Adipose tissue (tissue), 3 donors: ENCODE measurements around the gene SASS6. TPM values are rescaled to one million over a fixed set of nuclear protein-coding genes. Genes with fewer than 3 reads are reported as not detected.

ENCODE experiments used
- H3K27ac ChIP-seq: one replicate; pipeline ENCODE4 v1.5.1; 2013; ENCODE audit warnings: low read depth, low read length
- WGBS, 3 donors: extraction: QIAGEN DNeasy Blood & Tissue Kit; methylation state at CpG; one replicate each; pipeline ENCODE4 v1.1.7; 2013; 5-methylcytosine and 5-hydroxymethylcytosine counted together
- polyA plus RNA-seq, 3 donors: library from polyadenylated mRNA; stranded (reverse); fragments of 200-250 nt; gene quantifications; one replicate each; pipeline ENCODE4 v1.2.3, GENCODE V29; 2013
- donor health status: healthy with polysubstance abuse.
- donor health status: Bipolar disorder and iron deficiency.
- donor health status: healthy.

SASS6 gene, protein sequence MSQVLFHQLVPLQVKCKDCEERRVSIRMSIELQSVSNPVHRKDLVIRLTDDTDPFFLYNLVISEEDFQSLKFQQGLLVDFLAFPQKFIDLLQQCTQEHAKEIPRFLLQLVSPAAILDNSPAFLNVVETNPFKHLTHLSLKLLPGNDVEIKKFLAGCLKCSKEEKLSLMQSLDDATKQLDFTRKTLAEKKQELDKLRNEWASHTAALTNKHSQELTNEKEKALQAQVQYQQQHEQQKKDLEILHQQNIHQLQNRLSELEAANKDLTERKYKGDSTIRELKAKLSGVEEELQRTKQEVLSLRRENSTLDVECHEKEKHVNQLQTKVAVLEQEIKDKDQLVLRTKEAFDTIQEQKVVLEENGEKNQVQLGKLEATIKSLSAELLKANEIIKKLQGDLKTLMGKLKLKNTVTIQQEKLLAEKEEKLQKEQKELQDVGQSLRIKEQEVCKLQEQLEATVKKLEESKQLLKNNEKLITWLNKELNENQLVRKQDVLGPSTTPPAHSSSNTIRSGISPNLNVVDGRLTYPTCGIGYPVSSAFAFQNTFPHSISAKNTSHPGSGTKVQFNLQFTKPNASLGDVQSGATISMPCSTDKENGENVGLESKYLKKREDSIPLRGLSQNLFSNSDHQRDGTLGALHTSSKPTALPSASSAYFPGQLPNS
- 1 to 10 TPM in 1 of 3 donors, under 1 TPM in 2; 0.62 to 2.0 (median 0.94) TPM for polyA plus RNA-seq

- 0 to 1% (median 0%) methylated on average over 56 to 57 of the region's 57 CpGs for WGBS, 3 donors
- peak within 1 kb of the TSS; percentile 19 for H3K27ac ChIP-seq
Measured at GRCh38 chr1:100132566-100133477, at the start of gene SASS6, which contains the start of gene TRMT13. SASS6 (minus strand) TSS chr1:100132930; CDS start chr1:100132814, 116 bp downstream. TRMT13 (plus strand) TSS chr1:100133163; CDS start chr1:100133169, 6 bp downstream.

DNA sequence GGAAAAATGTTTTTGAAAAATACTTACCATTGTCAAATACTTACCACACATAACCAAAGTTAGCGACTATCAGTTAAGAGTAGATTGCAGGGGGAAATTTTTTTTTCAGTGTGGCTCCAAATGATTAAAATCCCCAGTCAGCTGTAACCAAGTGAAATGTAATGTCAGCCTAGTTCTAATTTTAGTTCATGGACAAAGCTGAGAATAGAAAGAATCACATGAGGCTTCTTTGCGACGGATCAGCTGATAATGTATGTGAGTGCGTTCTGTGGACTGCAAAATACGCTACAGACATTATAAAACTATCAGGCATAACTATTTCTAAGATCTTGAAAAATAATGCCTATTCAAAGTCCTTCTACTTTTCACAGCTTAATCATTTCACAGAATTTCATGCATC is 45.4 kb upstream of the SASS6 start, which contains the start of gene LRRC39:
Gene LRRC39 (minus strand): TSS at position 166 of the 400 bp plus-strand sequence. CDS start 9,740 bp downstream, outside the sequence.
- no peak within 1 kb of the TSS for H3K27ac ChIP-seq
- 64 to 66% (median 66%) methylated on average over 5 of the region's 5 CpGs for WGBS, 3 donors

GRCh38 chr1:100177295-100178041 is 44.7 kb upstream of the SASS6 start:
- WGBS, 3 donors = 86 to 93% (median 90%) methylated on average over 4 of the region's 4 CpGs
- H3K27ac ChIP-seq = no peak overlapping the region

DNA sequence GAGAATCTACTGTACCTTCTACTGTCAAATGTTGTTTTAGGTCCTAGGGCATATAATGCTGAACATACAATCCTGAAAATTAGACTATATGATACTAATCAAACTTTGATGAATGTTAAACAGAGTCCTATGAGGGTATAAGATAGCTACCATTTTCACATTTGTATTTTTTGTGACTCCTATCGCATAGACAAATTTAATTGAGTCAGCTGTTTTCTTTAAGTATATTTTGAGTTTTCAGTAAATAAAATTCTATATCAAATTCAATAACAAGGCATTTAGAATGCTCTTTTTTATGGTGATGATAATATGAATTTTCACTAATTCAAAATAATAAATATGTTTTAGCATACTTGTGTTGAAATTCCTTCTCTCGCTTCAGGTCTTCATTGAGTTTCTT is 35.3 kb upstream of the SASS6 start:
- WGBS, 3 donors = 95 to 100% (median 97%) methylated on average over 2 of the region's 2 CpGs
- H3K27ac ChIP-seq = no peak overlapping the region

GRCh38 chr1:100164702-100165101 is 32.0 kb upstream of the SASS6 start:
- no peak overlapping the region for H3K27ac ChIP-seq
- WGBS, 3 donors = 82 to 93% (median 91%) methylated on average over 5 of the region's 5 CpGs

- WGBS, 3 donors = 58 to 73% (median 59%) methylated on average over 2 of the region's 2 CpGs
Measured at GRCh38 chr1:100164216-100164615, 31.5 kb upstream of the SASS6 start.

GRCh38 chr1:100162881-100163280 is 30.2 kb upstream of the SASS6 start:
- no peak overlapping the region for H3K27ac ChIP-seq

More at GRCh38 chr1:100164216-100164615, 31.5 kb upstream of the SASS6 start:
- H3K27ac ChIP-seq = no peak overlapping the region

DNA sequence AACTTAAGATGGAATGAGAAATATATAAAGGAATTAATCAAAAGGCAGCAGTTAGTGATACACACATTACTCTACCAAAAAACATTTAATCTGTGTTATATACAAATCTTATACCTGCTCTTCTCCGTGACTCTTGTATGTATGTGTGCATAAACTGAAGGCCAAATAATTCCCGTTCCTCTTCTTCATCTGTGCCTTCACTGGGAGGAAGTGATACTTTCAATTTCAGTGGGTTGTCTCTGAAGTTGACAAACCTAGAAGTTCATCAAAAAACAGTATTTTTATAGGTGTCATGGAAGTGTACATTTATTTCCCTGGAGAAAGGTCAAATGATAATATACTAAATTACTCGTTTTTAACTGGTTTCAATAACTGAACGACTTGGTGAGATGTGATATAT is 19.5 kb upstream of the SASS6 start:
- no peak overlapping the region for H3K27ac ChIP-seq
- 73 to 89% (median 78%) methylated on average over 4 of the region's 4 CpGs for WGBS, 3 donors

DNA sequence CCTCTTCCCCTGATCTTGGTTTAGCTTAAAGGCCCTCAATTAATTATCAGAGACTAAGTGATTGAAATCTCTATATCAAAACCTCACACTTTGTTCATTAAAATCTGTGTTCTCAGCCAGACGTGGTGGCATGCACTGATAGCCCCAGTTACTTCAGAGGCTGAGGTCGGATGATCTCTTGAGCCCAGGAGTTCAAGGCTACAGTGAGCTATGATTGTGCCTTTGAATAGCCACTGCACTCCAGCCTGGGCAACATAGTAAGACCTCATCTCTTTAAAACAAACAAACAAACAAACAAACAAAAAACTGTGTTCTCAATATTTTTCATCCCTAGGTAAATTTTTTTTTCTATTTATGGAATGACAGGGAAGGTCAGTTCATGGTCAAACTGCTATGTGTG is 18.9 kb upstream of the SASS6 start:
- no peak overlapping the region for H3K27ac ChIP-seq
- WGBS, 3 donors = 50 to 74% (median 66%) methylated on average over 2 of the region's 2 CpGs

DNA sequence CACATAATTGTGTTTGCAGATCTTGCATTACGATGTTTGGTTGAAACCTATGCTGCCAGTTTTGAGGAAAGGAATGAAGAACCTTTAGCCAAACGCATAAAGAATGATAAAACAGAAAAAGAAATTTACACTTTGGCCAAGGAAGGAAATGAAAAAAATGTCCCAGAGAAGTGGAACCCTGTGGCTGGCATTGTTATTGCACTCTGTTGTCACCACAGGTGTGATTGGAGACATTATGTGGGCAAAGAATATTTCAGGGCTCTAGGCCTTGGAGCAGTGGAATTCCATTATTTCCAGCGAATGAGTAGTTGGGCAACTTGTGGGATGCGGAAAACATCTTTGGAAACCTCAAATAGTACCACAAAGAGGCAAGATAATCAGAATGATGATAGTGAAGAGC is 15.1 kb upstream of the SASS6 start:
- WGBS, 3 donors = 91 to 93% (median 93%) methylated on average over 4 of the region's 4 CpGs
- no peak overlapping the region for H3K27ac ChIP-seq

GRCh38 chr1:100146958-100147357 is 14.2 kb upstream of the SASS6 start:
- 91 to 99% (median 97%) methylated on average over 1 of the region's 1 CpG for WGBS, 3 donors
- no peak overlapping the region for H3K27ac ChIP-seq

DNA sequence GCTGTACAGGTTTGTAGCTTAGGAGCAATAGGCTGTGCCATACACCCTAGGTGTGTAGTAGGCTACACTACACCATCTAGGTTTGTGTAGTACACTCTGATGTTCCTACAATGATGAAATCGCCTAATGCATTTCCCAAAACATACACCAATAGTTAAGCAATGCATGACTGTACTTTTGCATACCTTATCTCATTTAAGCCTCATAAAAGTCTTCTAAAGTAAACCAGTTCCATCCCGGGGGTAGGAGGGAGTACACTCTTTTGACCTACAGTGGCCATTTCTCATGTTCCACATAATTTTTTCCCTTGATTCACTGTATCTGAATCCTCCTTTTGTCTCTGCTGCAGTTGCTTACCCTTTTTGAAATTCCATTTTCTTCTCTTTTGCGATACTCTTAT is 12.4 kb upstream of the SASS6 start:
- no peak overlapping the region for H3K27ac ChIP-seq
- WGBS, 3 donors = 82 to 94% (median 93%) methylated on average over 3 of the region's 3 CpGs

DNA sequence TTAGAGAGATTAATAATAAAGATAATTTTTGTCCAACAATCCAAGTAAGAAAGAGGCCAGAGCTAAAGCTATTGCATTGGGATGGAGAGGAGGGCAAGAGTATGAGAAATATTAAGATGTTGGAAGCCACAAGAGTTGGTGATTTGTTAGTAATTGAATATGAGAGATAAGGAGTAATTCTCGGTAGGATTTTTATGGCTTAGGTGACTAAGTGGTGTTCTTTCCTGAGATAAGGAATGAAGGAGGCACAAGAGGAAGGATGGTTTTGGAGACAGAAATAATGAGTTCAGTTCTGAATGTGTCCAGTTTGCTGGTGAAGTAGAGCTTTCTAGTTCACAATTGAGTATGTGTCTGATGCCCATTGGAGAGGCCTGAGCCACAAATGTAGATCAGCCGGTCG is 9.6 kb upstream of the SASS6 start:
- H3K27ac ChIP-seq = no peak overlapping the region
- WGBS, 3 donors = 76 to 85% (median 81%) methylated on average over 3 of the region's 3 CpGs

- H3K27ac ChIP-seq = no peak overlapping the region
- WGBS, 3 donors = 82 to 94% (median 92%) methylated on average over 4 of the region's 4 CpGs
Measured at GRCh38 chr1:100141192-100141591, 8.5 kb upstream of the SASS6 start.

- WGBS, 3 donors = 93 to 100% (median 98%) methylated on average over 2 of the region's 2 CpGs
- H3K27ac ChIP-seq = no peak overlapping the region
Measured at GRCh38 chr1:100137602-100138001, 4.9 kb upstream of the SASS6 start.

GRCh38 chr1:100134872-100135271 is 2.1 kb upstream of the SASS6 start:
- 73 to 80% (median 75%) methylated on average over 3 of the region's 3 CpGs for WGBS, 3 donors
- H3K27ac ChIP-seq = no peak overlapping the region

DNA sequence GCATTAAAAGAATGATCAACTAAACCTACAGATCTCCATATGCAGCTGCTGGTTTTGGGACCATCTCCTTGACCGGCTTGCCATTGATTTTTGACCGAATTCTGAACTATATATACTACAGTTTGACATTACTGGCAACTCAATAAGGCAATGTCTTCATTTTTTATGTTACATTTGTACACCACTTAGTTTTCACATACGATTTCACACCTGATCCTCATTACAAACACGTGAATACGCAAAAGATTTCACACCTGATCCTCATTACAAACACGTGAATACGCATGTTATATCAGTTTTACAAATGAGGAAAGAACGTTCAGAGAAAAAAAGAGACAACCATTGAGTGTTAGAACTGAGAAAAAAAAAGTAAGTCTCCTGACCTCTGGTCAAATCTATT is 1.1 kb downstream of the SASS6 start:
- H3K27ac ChIP-seq = no peak overlapping the region
- 68 to 81% (median 81%) methylated on average over 8 of the region's 8 CpGs for WGBS, 3 donors

- WGBS, 3 donors = 73 to 80% (median 79%) methylated on average over 5 of the region's 5 CpGs
- no peak overlapping the region for H3K27ac ChIP-seq
Measured at GRCh38 chr1:100130552-100131077, 2.1 kb downstream of the SASS6 start.
